Measurements from ENCODE around the gene LIMD2.

The LIMD2 gene

DNA sequence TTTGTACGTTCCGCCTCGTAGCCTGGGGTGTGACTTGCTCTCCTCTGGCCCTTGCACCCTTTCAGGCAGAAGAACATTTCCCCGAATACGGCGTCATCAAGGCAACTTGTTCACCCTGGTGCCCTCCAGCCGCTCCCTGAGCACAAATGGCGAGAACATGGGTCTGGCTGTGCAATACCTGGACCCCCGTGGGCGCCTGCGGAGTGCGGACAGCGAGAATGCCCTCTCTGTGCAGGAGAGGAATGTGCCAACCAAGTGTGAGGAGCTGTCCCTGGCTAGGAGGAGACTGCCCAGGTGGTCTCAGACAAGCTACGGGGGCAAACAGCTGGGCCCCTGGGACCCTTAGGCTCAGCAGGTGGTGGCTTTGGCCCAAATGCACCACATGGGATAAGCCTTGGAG is 10.4 kb downstream of the LIMD2 start:
- no peak overlapping the region for H3K4me3 ChIP-seq (ENCODE audit: low read depth, low read length)
- ChIA-PET POLR2A (no interaction called here), CTCF (interaction anchor here (1.1 to 1.2 kb wide), 2 partner anchors 9 to 13 kb away, joined by 3 to 4 read pairs; no protein-coding TSS in a partner anchor)
- TF ChIP-seq ZNF274 (IDR thresholded peaks at IDR 0.05; ENCODE audit: low read length): no peak
- no peak for TF ChIP-seq ZNF274 (tag by site-specific recombination; IDR thresholded peaks at IDR 0.05; ENCODE audit: borderline replicate concordance)
- no peak for TF ChIP-seq ZNF785 (tag by site-specific recombination; IDR thresholded peaks at IDR 0.05)
- TF ChIP-seq YY2 (tag by site-specific recombination; IDR thresholded peaks at IDR 0.05): no peak
- no peak for TF ChIP-seq ZBTB44 (tag by site-specific recombination; IDR thresholded peaks at IDR 0.05)
- no peak for TF ChIP-seq ZNF391 (tag by site-specific recombination; IDR thresholded peaks at IDR 0.05; ENCODE audit: borderline replicate concordance, low read depth)
- TF ChIP-seq, protein P1, sequence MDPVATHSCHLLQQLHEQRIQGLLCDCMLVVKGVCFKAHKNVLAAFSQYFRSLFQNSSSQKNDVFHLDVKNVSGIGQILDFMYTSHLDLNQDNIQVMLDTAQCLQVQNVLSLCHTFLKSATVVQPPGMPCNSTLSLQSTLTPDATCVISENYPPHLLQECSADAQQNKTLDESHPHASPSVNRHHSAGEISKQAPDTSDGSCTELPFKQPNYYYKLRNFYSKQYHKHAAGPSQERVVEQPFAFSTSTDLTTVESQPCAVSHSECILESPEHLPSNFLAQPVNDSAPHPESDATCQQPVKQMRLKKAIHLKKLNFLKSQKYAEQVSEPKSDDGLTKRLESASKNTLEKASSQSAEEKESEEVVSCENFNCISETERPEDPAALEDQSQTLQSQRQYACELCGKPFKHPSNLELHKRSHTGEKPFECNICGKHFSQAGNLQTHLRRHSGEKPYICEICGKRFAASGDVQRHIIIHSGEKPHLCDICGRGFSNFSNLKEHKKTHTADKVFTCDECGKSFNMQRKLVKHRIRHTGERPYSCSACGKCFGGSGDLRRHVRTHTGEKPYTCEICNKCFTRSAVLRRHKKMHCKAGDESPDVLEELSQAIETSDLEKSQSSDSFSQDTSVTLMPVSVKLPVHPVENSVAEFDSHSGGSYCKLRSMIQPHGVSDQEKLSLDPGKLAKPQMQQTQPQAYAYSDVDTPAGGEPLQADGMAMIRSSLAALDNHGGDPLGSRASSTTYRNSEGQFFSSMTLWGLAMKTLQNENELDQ (tag by site-specific recombination; IDR thresholded peaks at IDR 0.05; ENCODE audit: low read depth): no peak
- no peak for TF ChIP-seq ZNF223 (tag by site-specific recombination; IDR thresholded peaks at IDR 0.05)
- no peak for TF ChIP-seq ZNF350 (tag by site-specific recombination; IDR thresholded peaks at IDR 0.05)
- TF ChIP-seq KLF7 (tag by site-specific recombination; IDR thresholded peaks at IDR 0.05; ENCODE audit: borderline replicate concordance): no peak
- TF ChIP-seq ZNF610 (tag by site-specific recombination; IDR thresholded peaks at IDR 0.05; ENCODE audit: borderline replicate concordance): no peak
- no peak for TF ChIP-seq ZNF341 (tag by site-specific recombination; IDR thresholded peaks at IDR 0.05; ENCODE audit: low read depth)
- no peaks in the 10 kb centered on the region for H3K9me3 ChIP-seq (ENCODE audit: control insufficient read depth, insufficient read depth, low read depth, low read length)
- peaks cover 14 to 85% of the 10 kb centered on the region in 2 experiments; a peak in 2 of 3 replicates for H3K36me3 ChIP-seq (ENCODE audit: control insufficient read depth in 2 of 2, insufficient read depth in 1 of 2, low read length in 2 of 2)
- H3K4me1 ChIP-seq (ENCODE audit: control insufficient read depth, insufficient read depth, low read length): no peaks in the 10 kb centered on the region
- H3K27ac ChIP-seq (ENCODE audit: extremely low read depth, low read depth, low read length): no peak overlapping the region

- Histone ChIP-seq H3K9me3 (ENCODE audit: control insufficient read depth, insufficient read depth, low read depth, low read length) (no peaks in the 10 kb centered on the region), H3K27ac (ENCODE audit: extremely low read depth, low read depth, low read length) (no peak overlapping the region), H3K36me3 (ENCODE audit: control insufficient read depth in 2 of 2, insufficient read depth in 1 of 2, low read length in 2 of 2) (peaks cover 22 to 84% of the 10 kb centered on the region in 2 experiments), H3K4me3 (ENCODE audit: low read depth, low read length) (no peak overlapping the region), H3K4me1 (ENCODE audit: control insufficient read depth, insufficient read depth, low read length) (no peaks in the 10 kb centered on the region)
- CTCF ChIA-PET: interaction anchor here (0.6 to 1.1 kb wide), 4 partner anchors 8 to 55 kb away, joined by 3 to 7 read pairs (median 4); no protein-coding TSS in a partner anchor
- POLR2A ChIA-PET: no interaction called here
- TF ChIP-seq ZNF677 (tag by site-specific recombination; IDR thresholded peaks at IDR 0.05) (no peak), ZNF239 (tag by site-specific recombination; IDR thresholded peaks at IDR 0.05) (no peak), ZNF398 (tag by site-specific recombination; IDR thresholded peaks at IDR 0.05) (no peak)
Observed at GRCh38 chr17:63688396-63689020, 11.4 kb downstream of the LIMD2 start.
